Prostate gland (tissue), 2 donors: ENCODE results near the gene DCAF15. TPM values are rescaled to one million over a fixed set of nuclear protein-coding genes. Genes with fewer than 3 reads are reported as not detected.

Source experiments
- DNase-seq: peaks from one replicate; pipeline ENCODE4 v3.0.0-alpha.2; 2019; ENCODE audit warnings: low spot score
- H3K27ac ChIP-seq, 2 donors: fragments of 200-600 bp; sonication (generic); 2 replicates each; pipeline ENCODE4 v1.5.1; 2017 to 2019
- H3K27me3 ChIP-seq: fragments of 200-600 bp; sonication (generic); replicated peaks from 2 replicates; pipeline ENCODE4 v1.5.1; 2019; ENCODE audit not compliant: insufficient read depth
- H3K36me3 ChIP-seq, 2 donors: fragments of 200-600 bp; sonication (generic); 1 replicate in 1 of 2; 2 replicates in 1 of 2; pipeline versions ENCODE4 v1.5.1 to v1.8.1; 2017 to 2019
- H3K4me1 ChIP-seq: fragments of 200-600 bp; sonication (generic); replicated peaks from 2 replicates; pipeline ENCODE4 v1.5.1; 2019
- H3K4me3 ChIP-seq, 2 donors: fragments of 200-600 bp; sonication (generic); 2 replicates each; pipeline ENCODE4 v1.5.1; 2017 to 2019
- H3K9me3 ChIP-seq: fragments of 200-600 bp; sonication (generic); 2 replicates; pipeline ENCODE4 v1.5.1; 2017
- POLR2A ChIP-seq: fragments of 450-650 bp; IDR thresholded peaks from one replicate; pipeline ENCODE4 v1.6.1; 2016; ENCODE audit warnings: antibody characterized with exemption, mild to moderate bottlenecking
- POLR2AphosphoS5 ChIP-seq: sonication (generic); formaldehyde crosslinking; IDR thresholded peaks from one replicate; pipeline ENCODE4 v1.6.1; 2017; ENCODE audit warnings: antibody characterized with exemption
- WGBS: methylation state at CpG from one replicate; pipeline ENCODE4 v1.1.5; 2018; 5-methylcytosine and 5-hydroxymethylcytosine counted together
- intact Hi-C: fragments of 100-400 bp; cut with DNase I; formaldehyde crosslinking; loops from one replicate; pipeline ENCODE4 v1.14.2; 2022
- total RNA-seq, 2 donors: library from RNA; depleted of rRNA; stranded (reverse); fragments of >200 nt; gene quantifications; one replicate each; pipeline ENCODE4 v1.1.0, GENCODE V29; 2016
- TF ChIP-seq, protein P1 (sequence below), 4 experiments: fragments of 200-600 bp in 2 of 4; fragments of 450-650 bp in 2 of 4; sonication (generic) in 2 of 4; IDR thresholded peaks; 1 replicate in 3 of 4; 2 replicates in 1 of 4; pipeline ENCODE4 v1.5.1; 2016 to 2019; ENCODE audit warnings: antibody characterized with exemption in 4 of 4, mild to moderate bottlenecking in 2 of 4, moderate library complexity in 2 of 4

The DCAF15 gene
- total RNA-seq, 2 donors from 2014 or later = 18.6 to 47.4 TPM

DNA sequence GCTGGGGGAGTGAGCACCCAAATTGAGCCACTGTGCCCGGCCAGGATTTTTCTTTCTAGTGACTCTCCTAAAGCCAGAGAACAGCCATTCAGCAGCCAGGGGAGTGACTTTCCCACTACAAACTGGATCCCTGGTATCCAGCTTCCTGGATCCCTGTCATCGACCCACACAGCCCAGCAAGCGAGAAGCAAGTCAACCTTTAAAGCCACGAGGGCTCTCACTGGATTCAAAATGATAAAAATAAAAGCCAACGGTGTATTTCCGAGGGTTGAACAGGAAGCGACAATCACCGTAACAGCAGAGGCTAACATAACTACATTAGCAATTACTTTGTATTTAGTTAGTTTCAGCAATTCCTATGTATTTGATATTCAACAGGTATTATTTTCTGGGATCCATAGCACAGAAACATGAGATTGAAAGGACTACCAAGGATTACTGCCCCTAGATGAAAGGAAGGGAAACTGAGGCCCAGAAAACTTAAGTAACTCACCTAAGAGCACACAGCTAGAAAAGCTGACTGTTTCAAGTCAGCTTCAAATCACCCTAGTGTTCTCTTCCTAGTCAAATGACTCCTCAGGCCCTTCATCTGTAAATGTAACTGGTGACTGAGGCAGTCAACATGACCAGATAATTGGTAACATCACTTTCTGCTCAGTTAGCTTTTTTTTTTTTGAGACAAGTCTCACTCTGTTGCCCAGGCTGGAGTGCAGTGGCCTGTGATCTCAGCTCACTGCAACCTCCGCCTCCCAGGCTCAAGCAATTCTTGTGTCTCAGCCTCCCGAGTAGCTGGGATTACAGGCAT lies 51.1 kb downstream of the DCAF15 start:
- no peak for DNase-seq
- Histone ChIP-seq H3K4me1 (no peaks in the 10 kb centered on the region), H3K9me3 (no peaks in the 10 kb centered on the region), H3K27ac (peak overlapping the region; percentile 59 to 99), H3K4me3 (no peak overlapping the region), H3K36me3 (no peaks in the 10 kb centered on the region), H3K27me3 (no peaks in the 10 kb centered on the region)
- 41% methylated on average over 10 of the region's 10 CpGs for WGBS
- TF ChIP-seq, protein P1, sequence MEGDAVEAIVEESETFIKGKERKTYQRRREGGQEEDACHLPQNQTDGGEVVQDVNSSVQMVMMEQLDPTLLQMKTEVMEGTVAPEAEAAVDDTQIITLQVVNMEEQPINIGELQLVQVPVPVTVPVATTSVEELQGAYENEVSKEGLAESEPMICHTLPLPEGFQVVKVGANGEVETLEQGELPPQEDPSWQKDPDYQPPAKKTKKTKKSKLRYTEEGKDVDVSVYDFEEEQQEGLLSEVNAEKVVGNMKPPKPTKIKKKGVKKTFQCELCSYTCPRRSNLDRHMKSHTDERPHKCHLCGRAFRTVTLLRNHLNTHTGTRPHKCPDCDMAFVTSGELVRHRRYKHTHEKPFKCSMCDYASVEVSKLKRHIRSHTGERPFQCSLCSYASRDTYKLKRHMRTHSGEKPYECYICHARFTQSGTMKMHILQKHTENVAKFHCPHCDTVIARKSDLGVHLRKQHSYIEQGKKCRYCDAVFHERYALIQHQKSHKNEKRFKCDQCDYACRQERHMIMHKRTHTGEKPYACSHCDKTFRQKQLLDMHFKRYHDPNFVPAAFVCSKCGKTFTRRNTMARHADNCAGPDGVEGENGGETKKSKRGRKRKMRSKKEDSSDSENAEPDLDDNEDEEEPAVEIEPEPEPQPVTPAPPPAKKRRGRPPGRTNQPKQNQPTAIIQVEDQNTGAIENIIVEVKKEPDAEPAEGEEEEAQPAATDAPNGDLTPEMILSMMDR (IDR thresholded peaks at IDR 0.05) = no peak
- TF ChIP-seq POLR2A (no peak), POLR2AphosphoS5 (no peak)
- intact Hi-C loops = loop anchor here (2.0 kb wide), 1 partner anchor 51 kb away; the partner anchor contains the start of gene DCAF15

- TF ChIP-seq, protein P1 (IDR thresholded peaks at IDR 0.05) = no peak
- peak; percentile 60 for TF ChIP-seq POLR2AphosphoS5
- H3K27ac ChIP-seq = peak overlapping the region; percentile 99 to 100
- H3K4me1 ChIP-seq = no peaks in the 10 kb centered on the region
- peak overlapping the region in 1 of 2 donors; percentile 94 for H3K4me3 ChIP-seq
- 23% methylated on average over 14 of the region's 14 CpGs for WGBS
- no peaks in the 10 kb centered on the region for H3K9me3 ChIP-seq
- no peaks in the 10 kb centered on the region for H3K27me3 ChIP-seq
- DNase-seq = peak; percentile 49
- no peaks in the 10 kb centered on the region for H3K36me3 ChIP-seq
- intact Hi-C loops = loop anchor here (2.0 to 5.0 kb wide), 2 partner anchors 52 to 68 kb away; partner anchors contain the start of genes DCAF15 and MISP3
These were observed 52.5 kb downstream of the DCAF15 start for GRCh38 chr19:14004619-14005348.

DNA sequence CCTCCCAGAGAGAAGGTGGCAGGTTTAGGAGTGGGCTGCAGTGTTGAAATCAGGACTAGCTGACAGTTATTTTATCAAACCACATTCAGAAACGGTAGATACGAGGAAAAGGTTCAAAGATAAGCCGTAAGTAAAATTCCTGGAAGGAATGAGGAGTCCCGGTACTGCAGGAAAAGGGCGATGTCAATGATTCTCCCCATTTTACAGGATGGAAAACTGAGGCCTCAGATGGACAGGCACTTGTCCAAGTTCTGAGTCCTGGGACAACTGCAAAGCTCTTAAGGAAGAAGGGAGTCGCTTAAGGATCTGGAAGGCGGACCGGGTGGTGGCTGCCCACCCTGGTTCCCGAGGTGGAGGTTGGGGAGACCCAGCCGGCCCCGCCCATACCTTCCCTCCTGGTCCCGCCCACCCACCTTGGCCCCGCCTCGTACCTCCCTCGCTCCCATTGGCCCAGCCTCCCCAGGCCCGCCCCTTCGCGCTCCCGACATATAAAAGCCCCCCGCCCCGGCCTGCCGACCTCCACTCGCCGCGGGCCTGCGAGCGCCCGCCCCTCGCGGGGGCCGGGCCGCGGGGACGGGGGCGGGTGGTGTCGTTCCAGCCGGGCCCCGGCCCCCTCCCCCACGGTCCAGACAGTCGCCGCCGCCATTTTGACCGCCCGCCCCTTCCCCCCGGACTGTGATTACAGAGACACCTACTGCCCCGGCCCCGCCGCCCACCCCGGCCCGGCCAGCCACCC lies 53.2 kb downstream of the DCAF15 start:
- intact Hi-C loops = loop anchor here (2.0 to 5.0 kb wide), 2 partner anchors 53 to 67 kb away; partner anchors contain the start of genes DCAF15 and MISP3
- TF ChIP-seq, protein P1 (IDR thresholded peaks at IDR 0.05) = no peak
- TF ChIP-seq POLR2A (peak; percentile 28), POLR2AphosphoS5 (no peak)
- WGBS = 22% methylated on average over 13 of the region's 50 CpGs
- no peaks in the 10 kb centered on the region for H3K4me1 ChIP-seq
- H3K27ac ChIP-seq = peak overlapping the region; percentile 99 to 100
- DNase-seq = peak; percentile 92
- no peaks in the 10 kb centered on the region for H3K36me3 ChIP-seq
- H3K4me3 ChIP-seq = peak overlapping the region; percentile 94 to 99
- no peaks in the 10 kb centered on the region for H3K9me3 ChIP-seq
- no peaks in the 10 kb centered on the region for H3K27me3 ChIP-seq

DNA sequence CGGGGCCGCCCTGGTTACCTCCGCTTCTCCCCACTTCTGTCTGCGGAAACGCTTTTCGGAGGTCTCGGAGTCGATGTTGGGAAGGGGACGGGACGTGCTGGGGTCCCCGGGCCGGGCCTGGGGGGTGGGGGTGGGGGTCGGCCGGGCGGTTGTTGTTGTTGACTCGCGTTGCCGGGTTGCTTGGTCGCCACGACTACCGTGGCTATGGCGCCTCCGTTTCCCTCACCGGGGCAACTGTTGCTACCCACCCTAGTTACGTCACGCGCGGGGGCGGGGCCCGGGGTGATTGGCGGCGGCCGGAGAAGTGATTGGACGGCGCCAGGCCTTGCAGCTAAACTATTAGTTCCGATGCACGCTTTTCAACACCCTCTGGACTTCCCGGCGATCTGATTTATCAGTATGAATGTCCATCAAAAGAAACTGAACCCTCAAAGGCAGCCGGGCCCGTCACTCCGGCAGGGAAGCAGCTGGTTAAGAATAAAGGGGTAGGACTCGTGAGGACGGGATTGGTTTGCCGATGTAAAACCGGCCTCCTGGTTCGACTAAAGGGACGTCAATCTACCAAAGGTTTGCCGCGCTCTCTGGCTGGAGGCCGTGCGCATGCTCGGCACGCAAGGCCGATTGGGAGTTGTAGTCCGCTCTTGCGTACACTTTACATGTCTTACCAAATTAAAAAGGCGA lies 53.9 kb downstream of the DCAF15 start, which contains the start of gene RFX1:
Gene RFX1, minus strand, starts transcription at position 236 of the 681 bp plus-strand sequence. CDS start 12,477 bp downstream, outside the sequence.
- H3K27ac ChIP-seq = peak within 1 kb of the TSS; percentile 99 to 100
- peak within 1 kb of the TSS; percentile 94 to 99 for H3K4me3 ChIP-seq
- DNase-seq = peak; percentile 99
- WGBS = under 1% methylated on average over 52 of the region's 58 CpGs
- H3K9me3 ChIP-seq = no peaks in the 10 kb centered on the region
- TF ChIP-seq POLR2AphosphoS5 = peak; percentile 95
- no peak for TF ChIP-seq POLR2A
- H3K36me3 ChIP-seq = no peaks in the 10 kb centered on the region
- H3K27me3 ChIP-seq = no peaks in the 10 kb centered on the region
- no peaks in the 10 kb centered on the region for H3K4me1 ChIP-seq
- intact Hi-C loops = loop anchor here (5.0 kb wide), 1 partner anchor 66 kb away; the partner anchor contains the start of gene MISP3
